GM12878 (cell line): ENCODE results near the gene CACNA1G. TPM values are rescaled to one million over a fixed set of nuclear protein-coding genes. Genes with fewer than 3 reads are reported as not detected.

Experiments used
- ATAC-seq: fragments of 200-7000 bp; cut with Tn5 transposase; 3 replicates; pipeline ENCODE4 v1.9.1; 2020; ENCODE audit warnings: mild to moderate bottlenecking, moderate library complexity
- BruUV-seq: library from RNA; stranded (reverse); fragments of 400-500 nt; replicated peaks from 2 replicates; lab custom pipeline; 2021; lab: Mats Ljungman, UMichigan
- CTCF ChIA-PET: fragments of 300-600 bp; sonication (Branson Sonifier 250); formaldehyde crosslinking; extraction: SDS; loops from one replicate; lab custom pipeline; 2021; ENCODE audit warnings: inconsistent platforms; lab: Yijun Ruan, JAX
- POLR2A ChIA-PET: fragments of 350-600 bp; formaldehyde crosslinking; extraction: SDS; loops from one replicate; lab custom pipeline; 2021; ENCODE audit warnings: inconsistent platforms; lab: Charles Lee
- RAD21 ChIA-PET: fragments of 300-600 bp; sonication (Branson Sonifier 250); formaldehyde crosslinking; loops from one replicate; lab custom pipeline; 2023; ENCODE audit warnings: antibody characterized with exemption; ENCODE audit not compliant: unreplicated experiment; lab: Charles Lee
- SMC1A ChIA-PET: fragments of 300-600 bp; sonication (Branson Sonifier 250); formaldehyde crosslinking; loops from one replicate; lab custom pipeline; 2023; ENCODE audit not compliant: unreplicated experiment, uncharacterized antibody; lab: Charles Lee
- DNase-seq: peaks from one replicate; pipeline ENCODE4 v3.0.0-alpha.2; 2011; ENCODE audit warnings: low read depth, low spot score
- FAIRE-seq: peaks from 3 replicates; lab custom pipeline; 2011; peaks lifted over from hg19 to GRCh38; lab: Jason Lieb, UNC
- H2AFZ ChIP-seq: 2 replicates; pipeline ENCODE4 v1.6.0; 2011; ENCODE audit warnings: low read depth, low read length, control low read depth; ENCODE audit not compliant: control insufficient read depth
- H3K27ac ChIP-seq: 2 replicates; pipeline ENCODE4 v1.5.1; 2011; ENCODE audit warnings: control low read depth; ENCODE audit not compliant: control insufficient read depth, insufficient read depth
- H3K27me3 ChIP-seq, 2 experiments: replicated peaks in 1 of 2; 2 replicates each; pipeline versions ENCODE4 v1.6.0 to v1.6.1; 2011; ENCODE audit warnings: low read length in 1 of 2; ENCODE audit not compliant: control insufficient read depth in 2 of 2, insufficient read depth in 2 of 2
- H3K36me3 ChIP-seq, 2 experiments: 2 replicates each; pipeline ENCODE4 v1.5.1; 2011; ENCODE audit warnings: low read length in 1 of 2; ENCODE audit not compliant: control insufficient read depth in 2 of 2, insufficient read depth in 2 of 2
- H3K4me1 ChIP-seq: 2 replicates; pipeline ENCODE4 v1.6.1; 2011; ENCODE audit warnings: mild to moderate bottlenecking, low read length, moderate library complexity, mixed read lengths; ENCODE audit not compliant: control insufficient read depth, insufficient read depth
- H3K4me2 ChIP-seq: 2 replicates; pipeline ENCODE4 v1.6.0; 2011; ENCODE audit warnings: control low read depth; ENCODE audit not compliant: control insufficient read depth, insufficient read depth
- H3K4me3 ChIP-seq: fragments of 200-600 bp; sonication (generic); 2 replicates; pipeline ENCODE4 v1.5.1; 2016
- H3K79me2 ChIP-seq: 2 replicates; pipeline ENCODE4 v1.6.0; 2011; ENCODE audit warnings: low read length; ENCODE audit not compliant: control insufficient read depth, insufficient read depth
- H3K9ac ChIP-seq: 2 replicates; pipeline ENCODE4 v1.8.0; 2011; ENCODE audit warnings: low read length, control low read depth, mixed read lengths; ENCODE audit not compliant: control insufficient read depth, insufficient read depth
- H3K9me3 ChIP-seq: replicated peaks from 3 replicates; pipeline ENCODE4 v1.5.1; 2011; ENCODE audit warnings: mild to moderate bottlenecking, low read length; ENCODE audit not compliant: control insufficient read depth, insufficient read depth
- H4K20me1 ChIP-seq: 2 replicates; pipeline ENCODE4 v1.6.0; 2011; ENCODE audit not compliant: control insufficient read depth, insufficient read depth
- BRCA1 ChIP-seq: IDR thresholded peaks from 2 replicates; pipeline ENCODE4 v1.6.1; 2011; ENCODE audit warnings: low read depth, low read length, improper control_type of control experiment
- E2F8 ChIP-seq: fragments of 450-650 bp; IDR thresholded peaks from 2 replicates; pipeline ENCODE4 v1.6.1; 2018; ENCODE audit warnings: mild to moderate bottlenecking, low read depth, moderate library complexity; ENCODE audit not compliant: partially characterized antibody
- FOS ChIP-seq: IDR thresholded peaks from 3 replicates; pipeline ENCODE4 v1.6.1; 2011; ENCODE audit warnings: borderline replicate concordance; ENCODE audit not compliant: insufficient read length; ENCODE audit errors: extremely low read depth
- MTA2 ChIP-seq: fragments of 450-650 bp; IDR thresholded peaks from 2 replicates; pipeline ENCODE4 v1.6.1; 2016; ENCODE audit warnings: low read depth, mild to moderate bottlenecking, moderate library complexity
- MYC ChIP-seq: IDR thresholded peaks from 2 replicates; pipeline ENCODE4 v1.6.1; 2011; ENCODE audit warnings: mild to moderate bottlenecking, low read length, moderate library complexity, inconsistent platforms; ENCODE audit not compliant: insufficient read depth, insufficient replicate concordance, insufficient read length, severe bottlenecking
- SUPT20H ChIP-seq: IDR thresholded peaks from 2 replicates; pipeline ENCODE4 v1.6.1; 2011; ENCODE audit warnings: low read depth, mild to moderate bottlenecking, low read length, moderate library complexity, borderline replicate concordance; ENCODE audit not compliant: control insufficient read depth
- ZNF274 ChIP-seq: IDR thresholded peaks from one replicate; pipeline ENCODE4 v1.8.0; 2011; ENCODE audit not compliant: insufficient read length, insufficient read depth
- WGBS: methylation state at CpG from one replicate; pipeline ENCODE4 v1.1.6; 2016; ENCODE audit warnings: low lambda C conversion rate; ENCODE audit not compliant: insufficient replicate concordance, insufficient coverage; ENCODE audit errors: missing lambda C conversion rate; 5-methylcytosine and 5-hydroxymethylcytosine counted together
- in situ Hi-C: fragments of 300-500 bp; cut with MboI; formaldehyde crosslinking; loops from 9 replicates; pipeline ENCODE4 v1.14.3; 2018; ENCODE audit warnings: mixed read lengths
- intact Hi-C: fragments of 100-400 bp; cut with micrococcal nuclease; formaldehyde crosslinking; loops from one replicate; pipeline ENCODE4 v1.14.2; 2022; ENCODE audit not compliant: unreplicated experiment
- polyA plus RNA-seq, 11 experiments: library from polyadenylated mRNA; depleted of rRNA in 4 of 11; unstranded in 6 of 11; stranded (reverse) in 5 of 11; fragments of >200 nt; fragmentation: Nextera tagmentation in 4 of 11; fragmentation: Illumina TruSeq in 1 of 11; extraction: Ambion mirVana in 4 of 11; extraction: Trizol in 1 of 11; gene quantifications; 1 replicate in 1 of 11; 2 replicates in 10 of 11; pipeline versions ENCODE4 v1.2.1 to v1.2.3, GENCODE V29; 2011 to 2016; ENCODE audit warnings: inconsistent platforms in 2 of 11, missing spikeins in 2 of 11, low read depth in 1 of 11
- total RNA-seq, 4 experiments: library from RNA; depleted of rRNA in 3 of 4; stranded (reverse); fragments of >200 nt in 3 of 4; fragmentation: Illumina TruSeq in 1 of 4; extraction: Trizol in 1 of 4; gene quantifications; 2 replicates each; pipeline versions ENCODE4 v1.2.1 to v1.2.3, GENCODE V29; 2013 to 2021
- TF ChIP-seq, protein P1 (sequence below): fragments of 450-650 bp; IDR thresholded peaks from 2 replicates; pipeline ENCODE4 v1.6.1; 2017; ENCODE audit warnings: antibody characterized with exemption, mild to moderate bottlenecking, moderate library complexity

The CACNA1G gene
- total and polyA plus RNA-seq, 10 of the 15 experiments (the other 5 are each of a cell fraction or from before 2014, with no cell fraction given), result 0.03 to 0.15 TPM; not detected in 8

GRCh38 chr17:50538549-50539410, 21.7 kb upstream of the CACNA1G start:
- WGBS, result 74% methylated on average over 19 of the region's 20 CpGs
- in situ Hi-C loops, result no loop called here
- no peak overlapping the region for H3K4me2 ChIP-seq
- H3K4me3 ChIP-seq, result no peak overlapping the region
- H3K36me3 ChIP-seq, result no peaks in the 10 kb centered on the region
- no peaks in the 10 kb centered on the region for H3K79me2 ChIP-seq
- H3K27ac ChIP-seq, result no peak overlapping the region
- POLR2A ChIA-PET, result interaction anchor here (0.7 kb wide), 1 partner anchor 8 kb away, joined by 7 read pairs; the partner anchor contains the start of gene SPATA20
- TF ChIP-seq E2F8 (no peak), MYC (no peak), SUPT20H (no peak), BRCA1 (no peak), ZNF274 (no peak), MTA2 (no peak), FOS (no peak)
- TF ChIP-seq, protein P1, sequence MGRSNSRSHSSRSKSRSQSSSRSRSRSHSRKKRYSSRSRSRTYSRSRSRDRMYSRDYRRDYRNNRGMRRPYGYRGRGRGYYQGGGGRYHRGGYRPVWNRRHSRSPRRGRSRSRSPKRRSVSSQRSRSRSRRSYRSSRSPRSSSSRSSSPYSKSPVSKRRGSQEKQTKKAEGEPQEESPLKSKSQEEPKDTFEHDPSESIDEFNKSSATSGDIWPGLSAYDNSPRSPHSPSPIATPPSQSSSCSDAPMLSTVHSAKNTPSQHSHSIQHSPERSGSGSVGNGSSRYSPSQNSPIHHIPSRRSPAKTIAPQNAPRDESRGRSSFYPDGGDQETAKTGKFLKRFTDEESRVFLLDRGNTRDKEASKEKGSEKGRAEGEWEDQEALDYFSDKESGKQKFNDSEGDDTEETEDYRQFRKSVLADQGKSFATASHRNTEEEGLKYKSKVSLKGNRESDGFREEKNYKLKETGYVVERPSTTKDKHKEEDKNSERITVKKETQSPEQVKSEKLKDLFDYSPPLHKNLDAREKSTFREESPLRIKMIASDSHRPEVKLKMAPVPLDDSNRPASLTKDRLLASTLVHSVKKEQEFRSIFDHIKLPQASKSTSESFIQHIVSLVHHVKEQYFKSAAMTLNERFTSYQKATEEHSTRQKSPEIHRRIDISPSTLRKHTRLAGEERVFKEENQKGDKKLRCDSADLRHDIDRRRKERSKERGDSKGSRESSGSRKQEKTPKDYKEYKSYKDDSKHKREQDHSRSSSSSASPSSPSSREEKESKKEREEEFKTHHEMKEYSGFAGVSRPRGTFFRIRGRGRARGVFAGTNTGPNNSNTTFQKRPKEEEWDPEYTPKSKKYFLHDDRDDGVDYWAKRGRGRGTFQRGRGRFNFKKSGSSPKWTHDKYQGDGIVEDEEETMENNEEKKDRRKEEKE, result no peak
- TF ChIP-seq, all 136 proteins: peak for 0
- Histone ChIP-seq H4K20me1 (no peaks in the 10 kb centered on the region), H3K9ac (no peak overlapping the region), H3K27me3 (peaks cover 2 to 6% of the 10 kb centered on the region in 2 experiments; a peak in 2 of 4 replicates), H2AFZ (no peak overlapping the region), H3K4me1 (peaks cover 10% of the 10 kb centered on the region; the same call in 1 of the 2 replicates), H3K9me3 (no peaks in the 10 kb centered on the region)
- intact Hi-C loops, result no loop called here
- ATAC-seq (no peak), FAIRE-seq (no peak), DNase-seq (no peak)
- ChIA-PET RAD21 (interaction anchor here (1.1 kb wide), 1 partner anchor 60 kb away, joined by 3 read pairs; no protein-coding TSS in a partner anchor), CTCF (no interaction called here), SMC1A (no interaction called here)
- BruUV-seq, result no TSS peak
